HS-5 (cell line): ENCODE measurements around the gene CFD.
"Not testable (repeated sequence)": the region's sequence is repeated elsewhere in the genome, so short reads cannot be mapped to it uniquely, and the experiment has no call there.

ENCODE experiments used
- DNase-seq: peaks from one replicate; pipeline ENCODE4 v3.0.0-alpha.2; 2012; ENCODE audit warnings: low read depth

The CFD gene

GRCh38 chr19:871446-872265 is 12.2 kb downstream of the CFD start:
- no peak for DNase-seq

GRCh38 chr19:872266-872951 is 12.9 kb downstream of the CFD start:
- DNase-seq: no peak

DNA sequence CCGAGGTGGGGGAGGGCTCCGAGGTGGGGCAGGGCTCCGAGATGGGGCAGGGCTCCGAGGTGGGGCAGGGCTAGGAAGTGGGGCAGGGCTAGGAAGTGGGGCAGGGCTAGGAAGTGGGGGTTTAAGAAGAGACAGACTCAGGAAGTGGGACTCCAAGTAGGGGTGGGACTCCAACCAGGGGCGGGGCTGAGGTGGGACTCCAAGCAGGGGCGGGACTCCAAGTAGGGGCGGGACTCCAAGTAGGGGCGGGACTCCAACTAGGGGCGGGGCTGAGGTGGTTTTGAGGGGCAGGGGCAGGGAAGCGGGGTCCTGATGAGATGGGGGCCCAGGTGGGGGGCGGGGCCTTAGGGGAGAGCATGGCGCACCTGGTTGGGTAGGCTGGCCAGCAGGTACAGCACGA is 13.6 kb downstream of the CFD start:
- no peak for DNase-seq

GRCh38 chr19:873561-874041 is 14.1 kb downstream of the CFD start:
- no peak for DNase-seq

DNA sequence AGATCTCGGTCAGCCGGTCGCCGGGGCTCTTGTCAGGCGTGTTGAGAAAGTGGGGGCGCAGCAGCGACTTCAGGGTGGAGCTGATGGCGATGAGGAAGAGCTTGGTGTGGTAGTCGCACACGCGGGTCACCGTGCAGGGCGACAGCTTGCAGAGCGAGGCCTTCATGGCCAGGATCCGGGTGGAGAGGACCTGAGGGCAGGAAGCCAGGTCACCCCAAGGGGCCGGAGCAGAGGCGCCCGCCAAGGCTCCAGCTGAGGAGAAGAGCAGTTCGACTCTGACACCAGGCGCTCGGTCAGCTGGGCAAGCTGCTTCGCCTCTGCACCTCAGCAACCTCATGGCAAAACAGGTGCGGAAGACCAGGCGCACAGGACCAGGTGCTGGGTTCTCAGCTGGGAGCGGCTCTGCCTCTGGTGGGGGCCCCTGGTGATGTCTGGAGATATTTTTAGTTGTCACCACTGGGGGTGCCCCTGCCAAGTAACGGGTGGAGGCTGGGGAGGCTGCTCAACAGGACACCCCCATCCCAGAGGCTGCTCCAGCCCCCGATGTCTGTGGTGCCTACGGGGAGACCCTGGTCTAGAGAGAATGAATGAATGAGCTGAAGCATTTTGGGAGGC is 15.9 kb downstream of the CFD start:
- no peak for DNase-seq

- no peak for DNase-seq
These were observed 16.6 kb downstream of the CFD start for GRCh38 chr19:876089-876488.

- no peak for DNase-seq
These were observed 17.4 kb downstream of the CFD start for GRCh38 chr19:876780-877314.

GRCh38 chr19:877992-878660 is 18.7 kb downstream of the CFD start:
- DNase-seq: not testable (repeated sequence)

DNA sequence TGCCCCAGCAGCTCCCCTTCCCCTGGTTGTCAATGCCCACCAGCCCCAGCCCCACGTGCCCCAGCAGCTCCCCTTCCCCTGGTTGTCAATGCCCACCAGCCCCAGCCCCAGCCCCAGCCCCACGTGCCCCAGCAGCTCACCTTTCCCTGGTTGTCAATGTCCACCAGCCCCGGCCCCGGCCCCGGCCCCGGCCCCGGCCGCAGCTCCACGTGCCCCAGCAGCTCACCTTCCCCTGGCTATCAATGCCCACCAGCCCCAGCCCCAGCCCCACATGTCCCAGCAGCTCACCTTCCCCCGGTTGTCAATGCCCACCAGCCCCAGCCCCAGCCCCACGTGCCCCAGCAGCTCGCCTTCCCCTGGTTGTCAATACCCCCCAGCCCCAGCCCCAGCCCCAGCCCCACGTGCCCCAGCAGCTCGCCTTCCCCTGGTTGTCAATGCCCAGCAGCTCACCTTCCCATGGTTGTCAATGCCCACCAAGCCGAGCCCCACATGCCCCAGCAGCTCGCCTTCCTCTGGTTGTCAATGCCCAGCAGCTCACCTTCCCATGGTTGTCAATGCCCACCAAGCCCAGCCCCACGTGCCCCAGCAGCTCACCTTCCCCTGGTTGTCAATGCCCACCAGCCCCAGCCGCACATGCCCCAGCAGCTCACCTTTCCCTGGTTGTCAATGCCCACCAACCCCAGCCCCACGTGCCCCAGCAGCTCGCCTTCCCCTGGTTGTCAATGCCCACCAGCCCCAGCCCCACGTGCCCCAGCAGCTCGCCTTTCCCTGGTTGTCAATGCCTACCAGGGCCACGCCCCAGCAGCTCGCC is 19.5 kb downstream of the CFD start:
- DNase-seq: not testable (repeated sequence)

- DNase-seq: no peak
These were observed 20.4 kb downstream of the CFD start for GRCh38 chr19:879711-880438.

GRCh38 chr19:881385-882071 is 22.1 kb downstream of the CFD start:
- DNase-seq: no peak

DNA sequence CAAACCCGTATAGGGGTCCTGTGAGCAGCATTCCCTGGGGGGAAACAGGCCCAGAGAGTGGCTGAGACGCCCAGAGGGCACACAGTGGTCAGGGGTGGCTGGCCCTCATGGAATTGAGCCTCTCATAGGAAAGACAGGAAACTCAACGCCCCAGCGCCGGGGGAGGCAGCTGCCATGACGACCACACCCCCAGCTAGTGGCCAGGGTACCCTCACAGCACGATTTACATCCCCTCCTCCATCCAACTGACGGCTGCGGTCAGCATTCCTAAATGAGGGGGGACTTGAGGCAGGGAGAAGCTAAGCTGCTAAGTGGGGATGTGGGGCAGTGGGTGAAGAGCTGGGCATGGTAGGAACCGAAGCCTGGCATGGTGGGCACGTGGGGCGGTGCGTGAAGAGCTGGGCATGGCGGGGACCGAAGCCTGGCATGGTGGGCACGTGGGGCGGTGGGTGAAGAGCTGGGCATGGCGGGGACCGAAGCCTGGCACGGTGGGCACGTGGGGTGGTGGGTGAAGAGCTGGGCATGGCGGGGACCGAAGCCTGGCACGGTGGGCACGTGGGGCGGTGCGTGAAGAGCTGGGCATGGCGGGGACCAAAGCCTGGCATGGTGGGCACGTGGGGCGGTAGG is 23.5 kb downstream of the CFD start:
- DNase-seq: no peak

DNA sequence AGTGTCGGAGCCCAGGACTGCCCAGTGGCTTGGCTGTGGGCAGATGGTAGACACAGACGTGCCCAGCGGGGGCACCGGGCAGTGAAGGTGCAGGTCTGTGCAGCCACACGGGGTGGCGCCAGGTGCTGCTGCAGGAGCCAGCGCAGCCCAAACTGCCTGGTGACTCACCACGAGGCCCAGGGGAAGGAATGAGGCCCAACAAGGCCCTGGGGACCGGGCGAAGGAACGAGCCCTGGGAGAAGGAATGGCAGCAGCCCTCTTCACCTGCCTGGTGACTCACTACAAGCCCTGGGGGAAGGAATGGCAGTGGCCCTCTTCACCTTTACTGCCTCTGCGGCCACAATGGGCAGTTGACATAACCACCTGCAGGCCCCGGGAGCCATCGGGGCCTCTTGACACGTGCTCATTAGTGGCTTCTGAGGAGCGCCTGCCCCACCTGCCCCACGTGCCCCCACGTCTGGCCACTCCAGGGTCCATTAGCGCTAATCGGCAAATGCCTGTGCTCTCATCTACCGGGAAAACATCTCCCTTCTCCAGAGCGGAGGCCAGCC is 24.3 kb downstream of the CFD start:
- no peak for DNase-seq

GRCh38 chr19:884420-885211 is 25.2 kb downstream of the CFD start:
- DNase-seq: no peak

DNA sequence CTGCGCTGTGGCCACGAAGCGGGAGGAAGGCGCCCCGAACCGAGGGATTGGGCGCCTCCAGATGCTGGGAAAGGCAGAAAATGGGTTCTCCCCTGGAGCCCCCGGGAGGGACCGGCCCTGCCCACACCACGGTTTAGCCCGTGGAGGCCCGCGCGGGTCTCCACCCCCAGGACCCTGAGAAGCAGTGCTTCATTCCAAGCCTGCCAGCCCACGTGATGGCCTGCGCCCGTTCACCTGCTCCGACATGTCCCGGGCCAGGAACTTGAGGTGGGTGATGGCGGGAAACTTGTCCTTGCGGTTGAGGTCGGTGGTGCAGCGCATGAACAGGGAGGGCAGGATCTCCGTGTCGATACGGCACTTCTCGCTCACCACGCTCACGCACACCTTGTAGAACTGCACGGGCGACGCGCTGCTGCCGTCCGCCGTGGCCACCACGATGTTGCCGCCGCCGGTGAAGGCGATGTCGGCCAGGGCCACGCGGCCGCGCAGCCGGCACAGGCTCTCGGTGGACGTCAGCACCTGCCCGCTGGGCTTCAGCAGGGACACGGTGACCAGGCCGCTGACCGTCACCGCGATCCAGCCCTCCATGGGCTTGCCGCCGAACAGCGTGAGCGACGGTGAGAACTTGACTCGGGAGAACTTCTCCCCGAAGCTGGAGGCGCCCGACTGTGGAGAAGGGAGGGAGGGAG is 26.2 kb downstream of the CFD start:
- DNase-seq: no peak

- no peak for DNase-seq
These were observed 27.6 kb downstream of the CFD start for GRCh38 chr19:887072-887471.

GRCh38 chr19:887599-887998 is 28.1 kb downstream of the CFD start:
- no peak for DNase-seq
